K562 (cell line): Measurements from ENCODE around the gene CDADC1. TPM values are rescaled to one million over a fixed set of nuclear protein-coding genes. Genes with fewer than 3 reads are reported as not detected.

Source experiments
- ATAC-seq: fragments of 200-7000 bp; cut with Tn5 transposase; 3 replicates; pipeline ENCODE4 v1.9.1; 2020; ENCODE audit warnings: moderate library complexity
- BruUV-seq: library from RNA; stranded (reverse); fragments of 400-500 nt; replicated peaks from 2 replicates; lab custom pipeline; 2021; lab: Mats Ljungman, UMichigan
- CTCF ChIA-PET: fragments of 300-600 bp; formaldehyde crosslinking; extraction: SDS; loops from one replicate; lab custom pipeline; 2021; ENCODE audit warnings: low intra/inter-chr PET ratio; lab: Yijun Ruan, JAX
- POLR2A ChIA-PET: fragments of 300-600, 350-650 bp; sonication (Branson Sonifier 250); formaldehyde crosslinking; extraction: SDS; loops from one replicate; lab custom pipeline; 2021; ENCODE audit warnings: antibody characterized with exemption, inconsistent platforms; lab: Yijun Ruan, JAX
- DNase-seq, 4 experiments: peaks; one replicate each; pipeline versions ENCODE4 v3.0.0 to v3.0.0-alpha.2; 2011 to 2018; ENCODE audit warnings: low spot score in 3 of 4, mixed read lengths in 3 of 4; ENCODE audit errors: extremely low read depth in 1 of 4
- FAIRE-seq: peaks from 2 replicates; lab custom pipeline; 2011; peaks lifted over from hg19 to GRCh38; lab: Jason Lieb, UNC
- H2AFZ ChIP-seq: 2 replicates; pipeline ENCODE4 v1.6.0; 2011; ENCODE audit warnings: low read depth, low read length, control low read depth, inconsistent platforms
- H3K27ac ChIP-seq: fragments of 200-600 bp; 3 replicates; pipeline ENCODE4 v1.8.0; 2011; ENCODE audit warnings: low read depth, mild to moderate bottlenecking, control low read depth, inconsistent platforms, low read length, moderate library complexity, mixed read lengths; ENCODE audit errors: extremely low read depth
- H3K27me3 ChIP-seq, 2 experiments: fragments of 300-600 bp in 1 of 2; 2 replicates in 1 of 2; 3 replicates in 1 of 2; pipeline versions ENCODE4 v1.6.0 to v1.8.0; 2011; ENCODE audit warnings: inconsistent platforms in 2 of 2, low read length in 2 of 2, mild to moderate bottlenecking in 1 of 2, mixed read lengths in 1 of 2, moderate library complexity in 1 of 2; ENCODE audit not compliant: control insufficient read depth in 2 of 2, insufficient read depth in 2 of 2
- H3K36me3 ChIP-seq: fragments of 300-600 bp; 3 replicates; pipeline ENCODE4 v1.8.0; 2011; ENCODE audit warnings: mild to moderate bottlenecking, low read length, inconsistent platforms; ENCODE audit not compliant: control insufficient read depth, insufficient read depth
- H3K4me1 ChIP-seq, 2 experiments: fragments of 200-600 bp in 1 of 2; replicated peaks in 1 of 2; 2 replicates in 1 of 2; 3 replicates in 1 of 2; pipeline versions ENCODE4 v1.5.1 to v1.8.0; 2011; ENCODE audit warnings: inconsistent platforms in 2 of 2, low read length in 2 of 2, mild to moderate bottlenecking in 1 of 2, mixed read lengths in 1 of 2, moderate library complexity in 1 of 2; ENCODE audit not compliant: control insufficient read depth in 2 of 2, insufficient read depth in 2 of 2
- H3K4me2 ChIP-seq: 2 replicates; pipeline ENCODE4 v1.6.1; 2011; ENCODE audit warnings: low read length, control low read depth, inconsistent platforms, mixed read lengths; ENCODE audit not compliant: insufficient read depth
- H3K4me3 ChIP-seq: fragments of 200-600 bp; sonication (generic), shearing (Covaris generic); 2 replicates; pipeline ENCODE4 v1.5.1; 2016; ENCODE audit warnings: control low read depth, inconsistent platforms
- H3K79me2 ChIP-seq: fragments of 200-600 bp; 3 replicates; pipeline ENCODE4 v1.8.0; 2011; ENCODE audit warnings: low read length, inconsistent platforms; ENCODE audit not compliant: control insufficient read depth, insufficient read depth
- H3K9ac ChIP-seq, 2 experiments: 2 replicates each; pipeline versions ENCODE4 v1.6.0 to v1.6.1; 2011; ENCODE audit warnings: low read depth in 2 of 2, low read length in 2 of 2, control low read depth in 1 of 2, inconsistent platforms in 1 of 2, mild to moderate bottlenecking in 1 of 2, mixed read lengths in 1 of 2; ENCODE audit not compliant: insufficient read depth in 1 of 2
- H3K9me1 ChIP-seq: one replicate; pipeline ENCODE4 v1.6.0; 2011; ENCODE audit warnings: inconsistent platforms, mild to moderate bottlenecking, low read length, moderate library complexity; ENCODE audit not compliant: control insufficient read depth, insufficient read depth
- H3K9me3 ChIP-seq: replicated peaks from 2 replicates; pipeline ENCODE4 v1.5.1; 2011; ENCODE audit warnings: low read depth, low read length, inconsistent platforms; ENCODE audit not compliant: control insufficient read depth, insufficient read depth
- H4K20me1 ChIP-seq: replicated peaks from 2 replicates; pipeline ENCODE4 v1.6.1; 2011; ENCODE audit warnings: low read length, inconsistent platforms, mixed read lengths; ENCODE audit not compliant: control insufficient read depth, insufficient read depth
- CBX5 ChIP-seq: IDR thresholded peaks from 2 replicates; pipeline ENCODE4 v1.6.1; 2014; ENCODE audit warnings: low read depth, borderline replicate concordance
- CHCHD3 ChIP-seq: fragments of 250-450 bp; sonication (Bioruptor Pico); IDR thresholded peaks from 2 replicates; pipeline ENCODE4 v2.1.2; 2022; ENCODE audit warnings: mild to moderate bottlenecking
- ETV1 ChIP-seq: fragments of 450-650 bp; conservative IDR thresholded peaks from 2 replicates; pipeline ENCODE4 v1.6.1; 2016; ENCODE audit warnings: missing genetic modification characterization, control low read depth, low read depth, missing compliant biosample characterization
- HDAC6 ChIP-seq: IDR thresholded peaks from 2 replicates; pipeline ENCODE4 v1.6.1; 2012; ENCODE audit warnings: low read depth, mild to moderate bottlenecking, control low read depth, inconsistent platforms, low read length, moderate library complexity
- HDAC8 ChIP-seq: fragments of 450-650 bp; IDR thresholded peaks from 2 replicates; pipeline ENCODE4 v1.6.1; 2016; ENCODE audit warnings: mild to moderate bottlenecking, missing genetic modification characterization, moderate library complexity, missing compliant biosample characterization
- RBFOX2 ChIP-seq: fragments of 200-400 bp; formaldehyde crosslinking; IDR thresholded peaks from 2 replicates; pipeline ENCODE4 v1.6.1; 2017; ENCODE audit warnings: low read depth, mild to moderate bottlenecking, low read length, moderate library complexity
- TSHZ1 ChIP-seq: fragments of 250-450 bp; sonication (Bioruptor Pico); IDR thresholded peaks from 2 replicates; pipeline ENCODE4 v1.4.0; 2020; ENCODE audit warnings: mild to moderate bottlenecking, moderate library complexity
- U2AF2 ChIP-seq: fragments of 200-400 bp; formaldehyde crosslinking; optimal IDR thresholded peaks from 2 replicates; pipeline ENCODE3; 2017; ENCODE audit warnings: low read depth, mild to moderate bottlenecking, low read length
- VEZF1 ChIP-seq: fragments of 200-800 bp; sonication (Bioruptor generic); IDR thresholded peaks from 2 replicates; pipeline ENCODE4 v1.6.1; 2017; ENCODE audit warnings: missing genetic modification characterization, missing compliant biosample characterization
- ZMIZ1 ChIP-seq, 2 experiments: fragments of 150-350 bp in 1 of 2; IDR thresholded peaks; 2 replicates each; pipeline ENCODE4 v1.6.1; 2012 to 2016; ENCODE audit warnings: low read depth in 2 of 2, low read length in 2 of 2, mild to moderate bottlenecking in 1 of 2, moderate library complexity in 1 of 2
- ZNF75A ChIP-seq: fragments of 450-650 bp; formaldehyde crosslinking; IDR thresholded peaks from 2 replicates; pipeline ENCODE4 v1.4.0; 2020; ENCODE audit warnings: mild to moderate bottlenecking
- ZNF778 ChIP-seq: fragments of 450-650 bp; formaldehyde crosslinking; IDR thresholded peaks from 2 replicates; pipeline ENCODE4 v1.4.0; 2020; ENCODE audit warnings: mild to moderate bottlenecking, moderate library complexity
- WGBS: fragments of 100-300 bp; shearing (Covaris generic); methylation state at CpG from one replicate; pipeline ENCODE4 v1.1.6; 2016; ENCODE audit warnings: low coverage, mixed read lengths; ENCODE audit not compliant: insufficient coverage; ENCODE audit errors: missing lambda C conversion rate; 5-methylcytosine and 5-hydroxymethylcytosine counted together
- in situ Hi-C: fragments of 300-500 bp; cut with MboI; formaldehyde crosslinking; loops from 4 replicates; pipeline ENCODE4 v1.15.0; 2018; ENCODE audit warnings: inconsistent platforms, mixed read lengths
- intact Hi-C: fragments of 100-400 bp; cut with micrococcal nuclease; formaldehyde crosslinking; loops from 2 replicates; pipeline ENCODE4 v1.14.2; 2022
- polyA plus RNA-seq, 8 experiments: library from polyadenylated mRNA; depleted of rRNA in 4 of 8; stranded (reverse) in 5 of 8; unstranded in 3 of 8; fragments of >200 nt; fragmentation: Nextera tagmentation in 2 of 8; fragmentation: Illumina TruSeq in 1 of 8; extraction: Ambion mirVana in 2 of 8; extraction: Trizol in 1 of 8; gene quantifications; 2 replicates each; pipeline versions ENCODE4 v1.2.1 to v1.2.3, GENCODE V29; 2011 to 2014; ENCODE audit warnings: inconsistent platforms in 1 of 8, missing spikeins in 1 of 8
- total RNA-seq, 7 experiments: library from RNA; depleted of rRNA in 6 of 7; stranded (reverse); fragments of >200 nt in 6 of 7; fragmentation: Illumina TruSeq in 2 of 7; extraction: Trizol in 2 of 7; gene quantifications; 2 replicates each; pipeline versions ENCODE4 v1.2.1 to v1.2.3, GENCODE V29; 2011 to 2021; ENCODE audit warnings: low replicate concordance in 1 of 7
- TF ChIP-seq, protein P1 (sequence below): fragments of 450-650 bp; formaldehyde crosslinking; IDR thresholded peaks from 2 replicates; pipeline ENCODE4 v1.4.0; 2020; ENCODE audit warnings: mild to moderate bottlenecking, mixed read lengths

The CDADC1 gene
- total and polyA plus RNA-seq, 9 of the 15 experiments (the other 6 are each of a cell fraction or from before 2014, with no cell fraction given), result 4.1 to 11.8 (median 6.3) TPM

DNA sequence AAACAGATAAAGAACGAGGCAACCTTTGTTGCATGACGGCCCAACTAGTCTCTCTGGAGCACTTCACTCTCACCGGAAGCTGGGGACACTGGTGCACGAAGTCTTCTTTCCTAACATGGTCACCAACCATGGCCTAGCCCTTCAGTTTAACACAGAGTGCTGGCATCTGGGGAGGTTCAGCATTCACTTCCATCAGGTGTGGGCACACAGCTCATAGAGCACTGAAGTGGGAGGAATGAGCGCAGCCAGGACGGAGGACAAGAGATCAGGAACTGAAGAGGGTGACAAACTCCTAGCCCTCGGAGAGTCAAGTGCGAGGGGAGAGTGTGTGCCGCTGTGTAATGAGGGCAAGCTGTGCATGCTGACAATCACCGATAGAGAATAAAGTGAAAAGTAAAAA, 92.4 kb downstream of the CDADC1 start:
- no TSS peak for BruUV-seq
- WGBS, result 76% methylated on average over 10 of the region's 10 CpGs
- Histone ChIP-seq H2AFZ (no peak overlapping the region), H3K4me2 (no peak overlapping the region), H3K9ac (no peak overlapping the region), H3K27me3 (no peaks in the 10 kb centered on the region), H3K36me3 (no peaks in the 10 kb centered on the region), H3K9me3 (no peaks in the 10 kb centered on the region), H3K79me2 (no peaks in the 10 kb centered on the region), H4K20me1 (no peaks in the 10 kb centered on the region), H3K27ac (no peak overlapping the region), H3K4me3 (no peak overlapping the region), H3K4me1 (no peaks in the 10 kb centered on the region; a peak in 1 of 5 replicates), H3K9me1 (no peaks in the 10 kb centered on the region)
- intact Hi-C loops (loop anchor here (10.0 kb wide), 1 partner anchor 75 kb away; no protein-coding TSS in a partner anchor), in situ Hi-C loops (no loop called here)
- ChIA-PET POLR2A (no interaction called here), CTCF (no interaction called here)
- DNase-seq, result no peak
- FAIRE-seq, result no peak
- ATAC-seq, result no peak
- no peak for TF ChIP-seq RBFOX2
- no peak for TF ChIP-seq ETV1 (tag)
- no peak for TF ChIP-seq HDAC8 (tag)
- no peak for TF ChIP-seq HDAC6
- no peak for TF ChIP-seq ZNF778 (CRISPR knock-in tag)
- no peak for TF ChIP-seq ZMIZ1 (IDR thresholded peaks at IDR 0.05; ENCODE audit: low read depth in 2 of 2, low read length in 2 of 2)
- TF ChIP-seq U2AF2, result no peak
- TF ChIP-seq CHCHD3 (CRISPR knock-in tag), result no peak
- TF ChIP-seq CBX5, result no peak
- TF ChIP-seq TSHZ1, result no peak
- TF ChIP-seq ZNF75A (CRISPR knock-in tag), result no peak
- TF ChIP-seq VEZF1, result no peak
- TF ChIP-seq, protein P1, sequence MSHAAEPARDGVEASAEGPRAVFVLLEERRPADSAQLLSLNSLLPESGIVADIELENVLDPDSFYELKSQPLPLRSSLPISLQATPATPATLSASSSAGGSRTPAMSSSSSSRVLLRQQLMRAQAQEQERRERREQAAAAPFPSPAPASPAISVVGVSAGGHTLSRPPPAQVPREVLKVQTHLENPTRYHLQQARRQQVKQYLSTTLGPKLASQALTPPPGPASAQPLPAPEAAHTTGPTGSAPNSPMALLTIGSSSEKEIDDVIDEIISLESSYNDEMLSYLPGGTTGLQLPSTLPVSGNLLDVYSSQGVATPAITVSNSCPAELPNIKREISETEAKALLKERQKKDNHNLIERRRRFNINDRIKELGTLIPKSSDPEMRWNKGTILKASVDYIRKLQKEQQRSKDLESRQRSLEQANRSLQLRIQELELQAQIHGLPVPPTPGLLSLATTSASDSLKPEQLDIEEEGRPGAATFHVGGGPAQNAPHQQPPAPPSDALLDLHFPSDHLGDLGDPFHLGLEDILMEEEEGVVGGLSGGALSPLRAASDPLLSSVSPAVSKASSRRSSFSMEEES (CRISPR knock-in tag), result no peak
